ENCODE measurements around the gene FBXO38.

Gene FBXO38

DNA sequence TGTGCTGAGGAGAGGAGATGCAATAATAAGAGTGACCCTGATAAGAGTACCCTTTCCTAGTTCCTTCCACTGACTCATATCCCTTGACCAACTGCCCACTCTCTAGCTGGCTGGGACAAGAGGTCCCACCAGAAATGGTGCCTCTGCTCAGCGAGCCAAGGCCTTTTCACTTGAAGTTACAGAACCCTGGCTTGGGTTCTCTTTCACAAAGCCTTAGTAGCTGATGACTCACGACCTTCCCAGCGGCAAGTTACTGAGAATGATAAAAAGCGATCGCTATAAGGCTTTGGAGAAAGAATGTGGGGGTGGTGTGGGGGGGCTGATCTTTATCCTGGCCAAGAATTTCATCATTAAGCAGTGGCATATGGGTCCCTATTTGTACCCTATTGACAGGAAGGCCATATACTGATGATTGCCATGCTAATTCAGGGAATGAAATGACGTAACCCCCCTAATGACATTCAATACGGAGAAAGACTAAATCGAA, 90.3 kb downstream of the FBXO38 start:
- no peak overlapping the region for H2AFZ ChIP-seq (ENCODE audit: low read length)
- no peaks in the 10 kb centered on the region for H3F3A ChIP-seq (ENCODE audit: low read depth)
- TF ChIP-seq CTCF (conservative IDR thresholded peaks at IDR 0.05; ENCODE audit: low read length), result no peak
- no peak for TF ChIP-seq EZH2phosphoT487 (IDR thresholded peaks at IDR 0.05; ENCODE audit: borderline replicate concordance)
- no peaks in the 10 kb centered on the region for H3K9me3 ChIP-seq (ENCODE audit: insufficient read depth, low read depth, low read length)
- H3K9me2 ChIP-seq (replicated peaks; ENCODE audit: low read depth, low read length), result no peaks in the 10 kb centered on the region
- H3K27me3 ChIP-seq (ENCODE audit: insufficient read depth, low read length, poor library complexity, severe bottlenecking), result peaks cover 8% of the 10 kb centered on the region
- H3K79me2 ChIP-seq (ENCODE audit: insufficient read depth, low read length), result no peaks in the 10 kb centered on the region
- H3K36me3 ChIP-seq (ENCODE audit: insufficient read depth, low read length), result no peaks in the 10 kb centered on the region
- no peak overlapping the region for H3K4me3 ChIP-seq (ENCODE audit: low read length, poor library complexity, severe bottlenecking)
- no peak overlapping the region for H3K9ac ChIP-seq (ENCODE audit: low read depth, low read length, poor library complexity, severe bottlenecking)
- H3K4me2 ChIP-seq (ENCODE audit: low read depth, low read length, poor library complexity, severe bottlenecking), result no peak overlapping the region
- H4K20me1 ChIP-seq (ENCODE audit: insufficient read depth, low read length, poor library complexity, severe bottlenecking), result no peaks in the 10 kb centered on the region
- H3K4me1 ChIP-seq (ENCODE audit: insufficient read depth, low read length, poor library complexity, severe bottlenecking), result no peaks in the 10 kb centered on the region

DNA sequence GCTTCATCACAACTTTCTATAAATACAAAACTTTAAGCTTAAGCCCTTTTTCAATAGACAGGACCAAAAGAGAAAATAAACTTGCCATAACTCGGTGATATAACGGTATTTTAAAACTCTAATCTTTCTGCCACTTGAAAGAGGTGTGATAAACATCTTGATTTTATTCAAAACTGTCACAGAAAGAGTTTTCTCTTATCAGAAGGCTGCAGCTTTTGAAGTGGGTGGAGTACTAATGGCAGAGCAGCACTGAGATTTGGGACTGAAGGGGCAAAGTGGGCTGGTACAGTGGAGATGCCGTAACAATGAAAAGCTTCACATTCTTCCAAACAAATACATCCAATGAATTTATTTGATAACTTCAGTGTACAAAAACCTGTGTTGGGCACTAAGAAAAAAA, 92.5 kb downstream of the FBXO38 start:
- H4K20me1 ChIP-seq (ENCODE audit: insufficient read depth, low read length, poor library complexity, severe bottlenecking), result no peaks in the 10 kb centered on the region
- no peaks in the 10 kb centered on the region for H3K9me2 ChIP-seq (replicated peaks; ENCODE audit: low read depth, low read length)
- no peak overlapping the region for H3K4me2 ChIP-seq (ENCODE audit: low read depth, low read length, poor library complexity, severe bottlenecking)
- TF ChIP-seq CTCF (conservative IDR thresholded peaks at IDR 0.05; ENCODE audit: low read length) (no peak), EZH2phosphoT487 (IDR thresholded peaks at IDR 0.05; ENCODE audit: borderline replicate concordance) (no peak)
- no peaks in the 10 kb centered on the region for H3F3A ChIP-seq (ENCODE audit: low read depth)
- H3K4me3 ChIP-seq (ENCODE audit: low read length, poor library complexity, severe bottlenecking), result no peak overlapping the region
- H3K9me3 ChIP-seq (ENCODE audit: insufficient read depth, low read depth, low read length), result no peaks in the 10 kb centered on the region
- H3K79me2 ChIP-seq (ENCODE audit: insufficient read depth, low read length), result no peaks in the 10 kb centered on the region
- no peaks in the 10 kb centered on the region for H3K36me3 ChIP-seq (ENCODE audit: insufficient read depth, low read length)
- no peak overlapping the region for H2AFZ ChIP-seq (ENCODE audit: low read length)
- peaks cover 4% of the 10 kb centered on the region for H3K27me3 ChIP-seq (ENCODE audit: insufficient read depth, low read length, poor library complexity, severe bottlenecking)
- H3K9ac ChIP-seq (ENCODE audit: low read depth, low read length, poor library complexity, severe bottlenecking), result no peak overlapping the region
- no peaks in the 10 kb centered on the region for H3K4me1 ChIP-seq (ENCODE audit: insufficient read depth, low read length, poor library complexity, severe bottlenecking)

DNA sequence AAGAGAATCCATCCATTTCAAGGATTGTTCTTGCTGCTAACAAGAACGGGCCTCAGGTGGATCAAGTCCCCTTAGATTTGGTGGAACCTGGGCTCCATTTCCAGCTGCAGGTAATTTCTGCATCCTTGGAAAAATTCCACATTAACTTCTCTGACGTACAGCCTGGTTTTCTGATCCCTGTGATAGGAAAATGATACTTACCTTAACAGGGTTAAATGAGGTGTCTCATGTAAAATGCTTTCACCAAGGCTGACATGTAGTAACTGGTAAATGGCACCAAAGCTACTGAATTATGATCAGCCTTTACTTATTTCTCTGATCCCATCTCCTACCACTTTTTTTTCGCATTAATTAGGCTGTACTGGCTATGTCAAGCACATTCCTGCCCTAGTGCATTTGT, 93.7 kb downstream of the FBXO38 start:
- peaks cover 4% of the 10 kb centered on the region for H3K27me3 ChIP-seq (ENCODE audit: insufficient read depth, low read length, poor library complexity, severe bottlenecking)

More for the DNA sequence above, 93.7 kb downstream of the FBXO38 start:
- Histone ChIP-seq H3K9me3 (ENCODE audit: insufficient read depth, low read depth, low read length) (no peaks in the 10 kb centered on the region), H3K4me3 (ENCODE audit: low read length, poor library complexity, severe bottlenecking) (no peak overlapping the region), H2AFZ (ENCODE audit: low read length) (no peak overlapping the region), H3K9ac (ENCODE audit: low read depth, low read length, poor library complexity, severe bottlenecking) (no peak overlapping the region), H4K20me1 (ENCODE audit: insufficient read depth, low read length, poor library complexity, severe bottlenecking) (no peaks in the 10 kb centered on the region), H3K36me3 (ENCODE audit: insufficient read depth, low read length) (no peaks in the 10 kb centered on the region), H3K4me2 (ENCODE audit: low read depth, low read length, poor library complexity, severe bottlenecking) (no peak overlapping the region), H3K79me2 (ENCODE audit: insufficient read depth, low read length) (no peaks in the 10 kb centered on the region), H3K4me1 (ENCODE audit: insufficient read depth, low read length, poor library complexity, severe bottlenecking) (no peaks in the 10 kb centered on the region), H3K9me2 (replicated peaks; ENCODE audit: low read depth, low read length) (no peaks in the 10 kb centered on the region), H3F3A (ENCODE audit: low read depth) (no peaks in the 10 kb centered on the region)
- TF ChIP-seq EZH2phosphoT487 (IDR thresholded peaks at IDR 0.05; ENCODE audit: borderline replicate concordance), result no peak
- TF ChIP-seq CTCF (conservative IDR thresholded peaks at IDR 0.05; ENCODE audit: low read length), result no peak
